ENCODE results near the gene CALML4.

The CALML4 gene

DNA sequence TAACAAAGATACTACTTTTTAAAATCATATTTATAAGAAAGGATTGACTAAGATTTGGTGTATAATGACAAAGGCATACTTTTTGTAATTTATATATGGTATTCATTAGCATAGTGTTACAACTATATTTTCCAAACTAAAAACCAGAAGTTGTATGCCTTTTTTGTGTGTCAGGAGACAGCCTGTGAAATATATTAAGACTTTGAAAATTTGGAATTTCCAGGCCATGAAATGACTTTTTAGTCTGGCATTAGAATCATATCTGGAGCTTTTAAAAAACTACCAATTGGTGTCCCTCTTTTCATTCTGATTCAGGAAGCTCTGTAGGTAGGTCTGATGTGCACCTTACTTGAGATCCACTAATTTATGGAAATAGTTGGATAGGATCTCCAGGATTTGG lies 41.9 kb downstream of the CALML4 start:
- in situ Hi-C loops (cut with HindIII; ENCODE audit: low sequenced_read_pairs): no loop called here
- TF ChIP-seq, protein P1, sequence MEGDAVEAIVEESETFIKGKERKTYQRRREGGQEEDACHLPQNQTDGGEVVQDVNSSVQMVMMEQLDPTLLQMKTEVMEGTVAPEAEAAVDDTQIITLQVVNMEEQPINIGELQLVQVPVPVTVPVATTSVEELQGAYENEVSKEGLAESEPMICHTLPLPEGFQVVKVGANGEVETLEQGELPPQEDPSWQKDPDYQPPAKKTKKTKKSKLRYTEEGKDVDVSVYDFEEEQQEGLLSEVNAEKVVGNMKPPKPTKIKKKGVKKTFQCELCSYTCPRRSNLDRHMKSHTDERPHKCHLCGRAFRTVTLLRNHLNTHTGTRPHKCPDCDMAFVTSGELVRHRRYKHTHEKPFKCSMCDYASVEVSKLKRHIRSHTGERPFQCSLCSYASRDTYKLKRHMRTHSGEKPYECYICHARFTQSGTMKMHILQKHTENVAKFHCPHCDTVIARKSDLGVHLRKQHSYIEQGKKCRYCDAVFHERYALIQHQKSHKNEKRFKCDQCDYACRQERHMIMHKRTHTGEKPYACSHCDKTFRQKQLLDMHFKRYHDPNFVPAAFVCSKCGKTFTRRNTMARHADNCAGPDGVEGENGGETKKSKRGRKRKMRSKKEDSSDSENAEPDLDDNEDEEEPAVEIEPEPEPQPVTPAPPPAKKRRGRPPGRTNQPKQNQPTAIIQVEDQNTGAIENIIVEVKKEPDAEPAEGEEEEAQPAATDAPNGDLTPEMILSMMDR (IDR thresholded peaks at IDR 0.05; ENCODE audit: low read depth, low read length, missing control alignments): no peak
- H3K4me3 ChIP-seq (ENCODE audit: low read depth, low read length): no peak overlapping the region
- DNase-seq (ENCODE audit: low read depth): no peak

DNA sequence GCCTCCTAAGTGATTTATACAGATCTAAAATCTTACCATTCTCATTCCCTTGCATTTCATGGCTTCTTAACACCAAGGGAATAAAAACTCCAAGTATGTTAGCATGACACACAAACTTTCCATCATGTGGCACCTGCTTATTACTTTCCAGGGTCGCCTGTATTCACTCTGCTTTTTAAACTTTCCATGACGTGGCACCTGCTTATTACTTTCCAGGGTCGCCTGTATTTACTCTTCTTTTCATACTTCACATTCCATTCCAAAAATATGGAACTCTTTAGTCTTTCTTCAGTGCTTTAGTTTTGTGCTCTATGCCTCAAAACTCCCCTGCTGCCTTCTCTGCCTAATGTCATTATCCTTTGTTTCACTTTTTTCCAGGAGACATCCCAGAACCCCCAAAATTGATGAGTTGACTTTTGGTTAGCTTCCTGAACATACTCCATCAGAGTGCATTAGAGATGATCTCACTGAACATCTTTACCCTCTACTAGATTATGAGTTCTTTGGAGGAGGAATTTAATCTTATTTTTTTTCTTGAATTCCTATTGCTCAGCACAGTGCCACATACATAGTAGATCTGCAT lies 47.0 kb downstream of the CALML4 start:
- TF ChIP-seq, protein P1 (IDR thresholded peaks at IDR 0.05; ENCODE audit: low read depth, low read length, missing control alignments): no peak
- no peak overlapping the region for H3K4me3 ChIP-seq (ENCODE audit: low read depth, low read length)
- in situ Hi-C loops (cut with HindIII; ENCODE audit: low sequenced_read_pairs): no loop called here
- no peak for DNase-seq (ENCODE audit: low read depth)

DNA sequence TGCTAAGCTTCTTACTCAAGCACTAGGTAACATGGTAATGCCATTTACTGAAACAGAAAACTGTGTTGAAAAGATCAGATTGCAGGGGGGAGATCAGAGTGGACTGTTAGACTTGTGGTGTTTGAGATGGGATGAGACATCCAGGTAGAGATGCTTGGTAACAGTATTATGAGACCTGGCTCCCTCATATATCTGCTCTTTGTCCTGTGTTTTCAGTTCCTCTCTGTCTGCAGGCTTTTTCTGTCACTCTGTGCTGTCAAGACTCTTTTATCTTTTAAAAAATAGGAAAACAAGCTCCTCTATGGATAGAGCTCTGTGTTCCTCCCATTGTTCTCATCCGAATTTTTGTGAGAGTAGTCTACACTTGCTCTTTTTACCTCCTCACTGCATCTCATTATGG lies 48.1 kb downstream of the CALML4 start:
- TF ChIP-seq, protein P1 (IDR thresholded peaks at IDR 0.05; ENCODE audit: low read depth, low read length, missing control alignments): no peak
- no peak overlapping the region for H3K4me3 ChIP-seq (ENCODE audit: low read depth, low read length)
- in situ Hi-C loops (cut with HindIII; ENCODE audit: low sequenced_read_pairs): no loop called here
- no peak for DNase-seq (ENCODE audit: low read depth)

DNA sequence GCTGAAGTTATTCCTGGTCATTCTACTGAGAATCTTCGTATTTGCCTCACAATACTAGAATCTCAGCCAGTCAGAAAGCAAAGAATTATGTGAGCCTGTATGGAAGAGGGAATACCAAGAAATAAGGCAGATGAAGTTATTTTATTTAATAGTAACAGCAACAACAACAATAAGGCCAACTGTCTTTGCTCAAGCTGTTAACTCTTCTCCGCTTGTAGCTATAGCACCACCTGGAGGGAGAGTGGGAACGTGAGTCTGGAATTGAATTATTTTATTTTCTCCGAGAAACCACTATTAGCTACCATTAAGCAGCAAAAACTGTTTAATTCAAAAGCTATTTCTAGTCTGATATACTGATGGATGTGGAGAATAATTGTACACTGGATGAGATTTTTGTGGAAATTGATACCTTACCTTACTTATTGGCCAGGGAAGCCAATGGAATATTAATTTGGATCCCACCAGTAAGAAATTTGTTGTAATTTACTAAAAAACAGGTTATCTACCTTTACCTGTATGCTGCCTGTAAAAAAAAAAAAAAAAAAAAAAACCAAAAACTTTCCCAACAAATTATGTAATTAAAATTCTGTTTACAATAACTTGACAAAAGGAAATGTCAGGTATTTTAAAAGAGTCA lies 50.1 kb downstream of the CALML4 start:
- peak; percentile 52 for DNase-seq (ENCODE audit: low read depth)
- in situ Hi-C loops (cut with HindIII; ENCODE audit: low sequenced_read_pairs): no loop called here
- TF ChIP-seq, protein P1 (IDR thresholded peaks at IDR 0.05; ENCODE audit: low read depth, low read length, missing control alignments): peak; percentile 76

DNA sequence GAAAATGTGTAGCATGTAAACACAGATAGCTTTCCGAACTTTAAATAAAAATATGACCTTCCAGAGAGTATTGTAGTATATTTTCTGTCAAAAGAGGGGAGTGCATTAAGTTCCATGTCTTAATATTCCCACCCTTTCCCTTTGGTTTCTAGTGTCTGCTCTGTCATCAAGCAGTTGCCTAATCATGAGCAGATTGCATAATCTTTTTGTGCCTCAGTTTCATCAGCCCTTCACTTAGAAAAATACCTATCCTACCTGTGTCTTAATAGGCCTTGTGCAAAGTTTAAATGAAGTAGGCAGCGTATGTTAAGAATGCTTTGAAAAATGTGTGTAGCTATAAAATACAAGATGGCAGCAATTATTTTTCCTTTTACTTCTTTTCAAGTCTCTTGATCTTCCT lies 52.8 kb downstream of the CALML4 start:
- TF ChIP-seq, protein P1 (IDR thresholded peaks at IDR 0.05; ENCODE audit: low read depth, low read length, missing control alignments): no peak
- DNase-seq (ENCODE audit: low read depth): no peak
- in situ Hi-C loops (cut with HindIII; ENCODE audit: low sequenced_read_pairs): no loop called here
- no peak overlapping the region for H3K4me3 ChIP-seq (ENCODE audit: low read depth, low read length)

More for the DNA sequence above, 50.1 kb downstream of the CALML4 start:
- no peak overlapping the region for H3K4me3 ChIP-seq (ENCODE audit: low read depth, low read length)

DNA sequence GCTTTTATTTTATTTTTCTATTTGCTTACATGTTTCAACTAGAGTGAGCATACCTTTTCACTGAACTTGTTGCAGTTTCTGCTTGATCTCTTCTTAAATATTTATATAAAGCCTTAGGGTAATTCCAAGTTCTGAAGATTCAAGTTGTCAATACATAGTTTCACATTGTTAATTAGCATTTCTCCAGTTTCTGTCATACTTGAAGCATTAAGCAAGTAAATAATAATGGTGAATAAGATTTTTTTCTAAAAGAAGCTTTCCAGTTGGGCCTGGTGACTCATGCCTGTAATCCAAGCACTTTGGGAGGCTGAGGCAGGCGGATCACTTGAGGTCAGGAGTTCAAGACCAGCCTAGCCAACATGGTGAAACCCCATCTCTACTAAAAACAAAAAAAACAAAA lies 53.9 kb downstream of the CALML4 start:
- no peak overlapping the region for H3K4me3 ChIP-seq (ENCODE audit: low read depth, low read length)
- DNase-seq (ENCODE audit: low read depth): no peak
- TF ChIP-seq, protein P1 (IDR thresholded peaks at IDR 0.05; ENCODE audit: low read depth, low read length, missing control alignments): no peak
- in situ Hi-C loops (cut with HindIII; ENCODE audit: low sequenced_read_pairs): no loop called here
